HFFc6 (cell line): ENCODE results near the gene FRMPD4. TPM values are rescaled to one million over a fixed set of nuclear protein-coding genes. Genes with fewer than 3 reads are reported as not detected.

Source experiments
- DNase-seq: peaks from one replicate; pipeline ENCODE4 v3.0.0-alpha.2; 2018
- H3K27ac Mint-ChIP-seq: 2 replicates; pipeline ENCODE4 v1.8.0; 2020; ENCODE audit warnings: mild to moderate bottlenecking, mixed read lengths
- H3K27me3 Mint-ChIP-seq: 2 replicates; pipeline ENCODE4 v1.8.0; 2021; ENCODE audit warnings: mild to moderate bottlenecking, moderate library complexity, mixed read lengths; ENCODE audit not compliant: insufficient read depth
- H3K36me3 Mint-ChIP-seq: 2 replicates; pipeline ENCODE4 v1.8.0; 2021; ENCODE audit warnings: low read depth, mixed read lengths
- H3K4me1 Mint-ChIP-seq: 2 replicates; pipeline ENCODE4 v1.8.0; 2020; ENCODE audit warnings: low read depth, mixed read lengths
- H3K4me3 Mint-ChIP-seq: 2 replicates; pipeline ENCODE4 v1.8.0; 2020; ENCODE audit warnings: mild to moderate bottlenecking, moderate library complexity, mixed read lengths
- H3K9me3 Mint-ChIP-seq: 2 replicates; pipeline ENCODE4 v1.8.0; 2020; ENCODE audit warnings: mild to moderate bottlenecking, mixed read lengths
- total RNA-seq, 6 experiments: library from RNA; stranded (reverse); fragmentation: NEBNext Ultra II Directional; extraction: Animal tissue kit (Norgen Biotek cat#: 25700); gene quantifications; 2 replicates in 1 of 6; 3 replicates in 5 of 6; pipeline ENCODE4 v1.2.3, GENCODE V29; 2021
- TF ChIP-seq, protein P1 (sequence below): fragments of 200-600 bp; sonication (generic); IDR thresholded peaks from 2 replicates; pipeline ENCODE4 v1.5.0; 2021; ENCODE audit warnings: antibody characterized with exemption, mild to moderate bottlenecking

Gene FRMPD4
- total RNA-seq, 6 experiments from 2014 or later: 0.09 to 0.55 (median 0.47) TPM

DNA sequence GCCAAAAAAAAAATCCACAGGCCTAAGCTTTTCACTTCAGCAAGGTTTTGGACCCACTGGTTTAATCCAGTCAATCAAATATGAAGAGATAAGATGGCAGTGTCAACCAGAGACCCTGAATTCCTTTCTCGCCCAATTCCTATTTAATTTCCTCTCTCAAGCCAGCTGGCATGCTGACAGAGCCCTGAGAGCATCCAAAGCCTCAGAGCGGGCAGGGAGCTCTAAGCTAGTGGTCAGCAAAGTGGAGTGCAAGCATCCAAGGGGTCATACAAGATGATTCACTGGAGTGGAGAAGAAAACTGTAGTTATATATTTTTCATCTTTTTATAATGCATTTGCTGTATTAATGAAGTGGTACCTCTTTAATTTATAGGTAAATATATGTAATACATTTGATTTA lies 615.1 kb downstream of the FRMPD4 start:
- H3K36me3 Mint-ChIP-seq: no peaks in the 10 kb centered on the region
- no peaks in the 10 kb centered on the region; the same call in 1 of the 2 replicates for H3K9me3 Mint-ChIP-seq
- no peaks in the 10 kb centered on the region for H3K4me1 Mint-ChIP-seq
- H3K27ac Mint-ChIP-seq: no peak overlapping the region
- TF ChIP-seq, protein P1, sequence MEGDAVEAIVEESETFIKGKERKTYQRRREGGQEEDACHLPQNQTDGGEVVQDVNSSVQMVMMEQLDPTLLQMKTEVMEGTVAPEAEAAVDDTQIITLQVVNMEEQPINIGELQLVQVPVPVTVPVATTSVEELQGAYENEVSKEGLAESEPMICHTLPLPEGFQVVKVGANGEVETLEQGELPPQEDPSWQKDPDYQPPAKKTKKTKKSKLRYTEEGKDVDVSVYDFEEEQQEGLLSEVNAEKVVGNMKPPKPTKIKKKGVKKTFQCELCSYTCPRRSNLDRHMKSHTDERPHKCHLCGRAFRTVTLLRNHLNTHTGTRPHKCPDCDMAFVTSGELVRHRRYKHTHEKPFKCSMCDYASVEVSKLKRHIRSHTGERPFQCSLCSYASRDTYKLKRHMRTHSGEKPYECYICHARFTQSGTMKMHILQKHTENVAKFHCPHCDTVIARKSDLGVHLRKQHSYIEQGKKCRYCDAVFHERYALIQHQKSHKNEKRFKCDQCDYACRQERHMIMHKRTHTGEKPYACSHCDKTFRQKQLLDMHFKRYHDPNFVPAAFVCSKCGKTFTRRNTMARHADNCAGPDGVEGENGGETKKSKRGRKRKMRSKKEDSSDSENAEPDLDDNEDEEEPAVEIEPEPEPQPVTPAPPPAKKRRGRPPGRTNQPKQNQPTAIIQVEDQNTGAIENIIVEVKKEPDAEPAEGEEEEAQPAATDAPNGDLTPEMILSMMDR: no peak
- peaks cover 3% of the 10 kb centered on the region for H3K27me3 Mint-ChIP-seq
- H3K4me3 Mint-ChIP-seq: no peak overlapping the region
- DNase-seq: no peak

GRCh38 chrX:12758291-12758690 lies 620.0 kb downstream of the FRMPD4 start:
- H3K9me3 Mint-ChIP-seq: no peaks in the 10 kb centered on the region
- H3K27me3 Mint-ChIP-seq: peaks cover 2% of the 10 kb centered on the region
- H3K4me1 Mint-ChIP-seq: no peaks in the 10 kb centered on the region
- H3K4me3 Mint-ChIP-seq: no peak overlapping the region
- no peak for DNase-seq
- no peak overlapping the region for H3K27ac Mint-ChIP-seq
- H3K36me3 Mint-ChIP-seq: no peaks in the 10 kb centered on the region
- TF ChIP-seq, protein P1: no peak

GRCh38 chrX:12767856-12768255 lies 629.6 kb downstream of the FRMPD4 start:
- TF ChIP-seq, protein P1: no peak
- H3K4me1 Mint-ChIP-seq: no peaks in the 10 kb centered on the region
- no peaks in the 10 kb centered on the region for H3K9me3 Mint-ChIP-seq
- no peak overlapping the region for H3K4me3 Mint-ChIP-seq
- H3K27ac Mint-ChIP-seq: no peak overlapping the region
- peaks cover 7% of the 10 kb centered on the region for H3K27me3 Mint-ChIP-seq
- H3K36me3 Mint-ChIP-seq: no peaks in the 10 kb centered on the region
- DNase-seq: no peak

GRCh38 chrX:12768491-12768890 lies 630.2 kb downstream of the FRMPD4 start:
- TF ChIP-seq, protein P1: no peak
- no peaks in the 10 kb centered on the region for H3K9me3 Mint-ChIP-seq
- H3K4me3 Mint-ChIP-seq: no peak overlapping the region
- no peak overlapping the region for H3K27ac Mint-ChIP-seq
- H3K36me3 Mint-ChIP-seq: no peaks in the 10 kb centered on the region
- DNase-seq: no peak
- no peaks in the 10 kb centered on the region for H3K4me1 Mint-ChIP-seq
- peaks cover 6% of the 10 kb centered on the region for H3K27me3 Mint-ChIP-seq

DNA sequence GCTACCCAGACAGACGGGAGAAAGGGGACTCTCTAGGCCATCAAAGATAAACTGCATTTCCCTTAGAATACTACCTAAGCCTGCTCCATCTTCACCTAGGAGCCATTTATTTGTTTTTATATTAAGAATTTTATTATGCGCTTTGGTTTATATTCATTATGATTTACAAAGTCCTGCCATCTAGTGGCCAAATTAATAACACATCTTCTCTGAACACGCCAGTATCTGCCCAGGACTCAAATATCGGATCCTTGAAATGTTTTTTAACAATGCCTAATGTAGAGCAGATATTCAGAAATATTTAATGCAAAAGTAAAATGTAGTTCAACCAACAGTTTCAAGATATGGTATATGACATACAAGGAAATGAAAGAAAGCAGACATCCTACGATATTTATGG lies 632.2 kb downstream of the FRMPD4 start:
- Mint-ChIP-seq H3K9me3 (no peaks in the 10 kb centered on the region), H3K4me3 (no peak overlapping the region), H3K27ac (no peak overlapping the region), H3K4me1 (no peaks in the 10 kb centered on the region), H3K27me3 (peaks cover 6% of the 10 kb centered on the region), H3K36me3 (no peaks in the 10 kb centered on the region)
- DNase-seq: peak; percentile 2
- TF ChIP-seq, protein P1: peak; percentile 77
